HEK293 (cell line): Measurements from ENCODE around the gene FOXP1.

Experiments
- ATF2 ChIP-seq: fragments of 450-650 bp; formaldehyde crosslinking; IDR thresholded peaks from 2 replicates; pipeline ENCODE4 v1.5.1; 2016; ENCODE audit warnings: missing biosample characterization, missing genetic modification characterization, low read depth
- CTCF ChIP-seq: fragments of 450-650 bp; formaldehyde crosslinking; IDR thresholded peaks from 2 replicates; pipeline ENCODE4 v1.5.1; 2016; ENCODE audit warnings: missing biosample characterization, missing genetic modification characterization
- FEZF1 ChIP-seq: fragments of 450-650 bp; formaldehyde crosslinking; IDR thresholded peaks from 2 replicates; pipeline ENCODE4 v1.5.1; 2016; ENCODE audit warnings: missing biosample characterization, missing genetic modification characterization
- REST ChIP-seq: fragments of 450-650 bp; formaldehyde crosslinking; IDR thresholded peaks from 2 replicates; pipeline ENCODE4 v1.5.1; 2016; ENCODE audit warnings: missing biosample characterization, missing genetic modification characterization
- SP2 ChIP-seq: fragments of 450-650 bp; formaldehyde crosslinking; IDR thresholded peaks from 2 replicates; pipeline ENCODE4 v1.5.1; 2016; ENCODE audit warnings: missing biosample characterization, missing genetic modification characterization
- YY1 ChIP-seq: fragments of 450-650 bp; formaldehyde crosslinking; IDR thresholded peaks from 2 replicates; pipeline ENCODE4 v1.5.1; 2018; ENCODE audit warnings: missing biosample characterization, missing genetic modification characterization
- ZFHX2 ChIP-seq: fragments of 450-650 bp; formaldehyde crosslinking; conservative IDR thresholded peaks from 2 replicates; pipeline ENCODE4 v1.5.1; 2016; ENCODE audit warnings: missing biosample characterization, missing genetic modification characterization
- ZNF426 ChIP-seq: fragments of 450-650 bp; formaldehyde crosslinking; IDR thresholded peaks from 2 replicates; pipeline ENCODE4 v1.5.1; 2017; ENCODE audit warnings: missing biosample characterization, missing genetic modification characterization, mild to moderate bottlenecking, inconsistent platforms, moderate library complexity
- ZNF518A ChIP-seq: fragments of 450-650 bp; formaldehyde crosslinking; conservative IDR thresholded peaks from 2 replicates; pipeline ENCODE4 v1.5.1; 2016; ENCODE audit warnings: low read depth, missing biosample characterization, missing genetic modification characterization
- ZNF571 ChIP-seq: fragments of 450-650 bp; formaldehyde crosslinking; IDR thresholded peaks from 2 replicates; pipeline ENCODE4 v1.5.0; 2017; ENCODE audit warnings: missing biosample characterization, missing genetic modification characterization
- ZNF660 ChIP-seq: fragments of 450-650 bp; IDR thresholded peaks from 2 replicates; pipeline ENCODE4 v1.5.1; 2018; ENCODE audit warnings: missing biosample characterization, mild to moderate bottlenecking, missing genetic modification characterization
- ZNF704 ChIP-seq: fragments of 450-650 bp; formaldehyde crosslinking; IDR thresholded peaks from 2 replicates; pipeline ENCODE4 v1.5.1; 2016; ENCODE audit warnings: missing biosample characterization, missing genetic modification characterization
- ZNF707 ChIP-seq: fragments of 450-650 bp; formaldehyde crosslinking; IDR thresholded peaks from 2 replicates; pipeline ENCODE4 v1.5.1; 2016; ENCODE audit warnings: missing biosample characterization, missing genetic modification characterization
- ZSCAN18 ChIP-seq: fragments of 450-650 bp; formaldehyde crosslinking; IDR thresholded peaks from 2 replicates; pipeline ENCODE4 v1.5.1; 2016; ENCODE audit warnings: missing biosample characterization, missing genetic modification characterization

- no peak for TF ChIP-seq ZNF571
- no peak for TF ChIP-seq ATF2 (tag by site-specific recombination)
- TF ChIP-seq ZNF707 (tag by site-specific recombination): no peak
- TF ChIP-seq CTCF: no peak
- TF ChIP-seq REST (tag by site-specific recombination): no peak
- no peak for TF ChIP-seq ZNF426 (tag by site-specific recombination)
- TF ChIP-seq ZSCAN18 (tag by site-specific recombination): no peak
- no peak for TF ChIP-seq ZNF518A (tag by site-specific recombination)
- no peak for TF ChIP-seq ZNF704 (tag by site-specific recombination)
- TF ChIP-seq FEZF1: no peak
- TF ChIP-seq SP2 (tag by site-specific recombination): no peak
- TF ChIP-seq ZNF660 (tag by site-specific recombination): no peak
- no peak for TF ChIP-seq ZFHX2 (tag by site-specific recombination)
- no peak for TF ChIP-seq YY1
These were observed 440.9 kb downstream of the FOXP1 start for GRCh38 chr3:71142441-71143161.
